Kidney (tissue), 14 donors: Measurements from ENCODE around the gene DEAF1. TPM values are rescaled to one million over a fixed set of nuclear protein-coding genes. Genes with fewer than 3 reads are reported as not detected.

Experiments used
- DNase-seq, 5 donors: peaks; one replicate each; pipeline ENCODE4 v3.0.0-alpha.2; 2013 to 2020
- FAIRE-seq: peaks from 2 replicates; lab custom pipeline; 2012; peaks lifted over from hg19 to GRCh38; lab: Jason Lieb, UNC
- H3K27ac ChIP-seq, 2 donors: one replicate each; pipeline ENCODE4 v1.7.0; 2013; ENCODE audit warnings: low read depth in 2 of 2, low read length in 2 of 2, inconsistent platforms in 1 of 2
- H3K27me3 ChIP-seq: one replicate; pipeline ENCODE4 v1.7.1; 2013; ENCODE audit warnings: low read length, inconsistent platforms; ENCODE audit not compliant: control insufficient read depth, insufficient read depth
- H3K36me3 ChIP-seq, 3 donors: one replicate each; pipeline versions ENCODE4 v1.7.0 to v1.7.1; 2013; ENCODE audit warnings: low read length in 3 of 3, control low read depth in 1 of 3, inconsistent platforms in 1 of 3; ENCODE audit not compliant: insufficient read depth in 3 of 3, control insufficient read depth in 2 of 3
- H3K4me1 ChIP-seq, 3 donors: one replicate each; pipeline versions ENCODE4 v1.7.0 to v1.7.1; 2013; ENCODE audit warnings: low read length in 3 of 3, inconsistent platforms in 1 of 3, low read depth in 1 of 3; ENCODE audit not compliant: control insufficient read depth in 2 of 3, insufficient read depth in 2 of 3
- H3K4me3 ChIP-seq, 3 donors: one replicate each; pipeline versions ENCODE4 v1.7.0 to v1.8.1; 2013; ENCODE audit warnings: low read length in 3 of 3, control low read depth in 1 of 3, inconsistent platforms in 1 of 3
- H3K9ac ChIP-seq, 3 donors: one replicate each; pipeline versions ENCODE4 v1.7.0 to v1.7.1; 2013; ENCODE audit warnings: low read length in 3 of 3, control low read depth in 1 of 3, inconsistent platforms in 1 of 3
- H3K9me3 ChIP-seq, 3 donors: one replicate each; pipeline versions ENCODE4 v1.7.0 to v1.7.1; 2013; ENCODE audit warnings: low read length in 3 of 3, control low read depth in 1 of 3, inconsistent platforms in 1 of 3; ENCODE audit not compliant: control insufficient read depth in 2 of 3, insufficient read depth in 1 of 3
- intact Hi-C: fragments of 100-400 bp; cut with DNase I; formaldehyde crosslinking; loops from one replicate; pipeline ENCODE4 v1.11.1; 2022
- polyA plus RNA-seq: library from polyadenylated mRNA; stranded (reverse); fragments of 350-450 nt; fragmentation: Illumina TruSeq; extraction: RNeasy Lipid Tissue Mini Kit (QIAGEN cat#74804); gene quantifications from one replicate; pipeline ENCODE4 v1.2.3, GENCODE V29; 2014; ENCODE audit warnings: low read depth, low replicate concordance; ENCODE audit not compliant: insufficient read depth
- total RNA-seq: library from RNA; stranded (reverse); fragmentation: NEBNext Ultra II Directional; extraction: Animal tissue kit (Norgen Biotek cat#: 25700); gene quantifications from one replicate; pipeline ENCODE4 v1.2.1, GENCODE V29; 2021
- TF ChIP-seq, protein P1 (sequence below): IDR thresholded peaks from 3 replicates; pipeline ENCODE4 v1.5.1; 2012; ENCODE audit warnings: mild to moderate bottlenecking, moderate library complexity, borderline replicate concordance; ENCODE audit not compliant: insufficient read depth; ENCODE audit errors: extremely low read depth
- donor health status: control.
- donor health status: control.
- donor health status: control.
- donor health status: control.
- donor health status: control.
- donor health status: DM: yes; HTN: yes; CAD: no.
- donor health status: Normal renal cell carcinoma (clear cell type).

The DEAF1 gene
- total and polyA plus RNA-seq, 2 donors from 2014 or later: 30.2 to 54.5 TPM

DNA sequence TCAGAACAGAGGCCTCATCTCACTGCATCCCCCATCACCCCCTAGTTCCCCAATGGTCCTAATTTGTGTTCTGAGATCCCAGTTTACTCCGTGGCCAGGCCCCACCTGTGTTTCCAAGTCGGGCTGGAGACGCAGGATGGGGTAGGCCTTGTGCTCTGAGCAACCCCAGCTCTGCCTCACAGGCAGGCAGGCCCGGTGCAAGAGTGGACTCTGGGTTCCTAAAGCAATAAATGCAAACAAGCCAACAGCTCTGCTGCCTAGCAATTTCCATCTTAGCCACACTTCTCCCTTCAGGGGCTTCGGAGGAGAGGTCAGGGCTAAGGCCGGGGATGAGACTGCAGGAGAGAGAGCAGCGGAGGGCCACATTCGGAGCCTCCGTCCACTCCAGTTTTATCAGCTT, 8.5 kb upstream of the DEAF1 start:
- H3K27me3 ChIP-seq: no peaks in the 10 kb centered on the region
- H3K27ac ChIP-seq: peak overlapping the region; percentile 44 to 61
- H3K4me1 ChIP-seq: peaks cover 0 to 41% (median 20%) of the 10 kb centered on the region in 3 donors
- intact Hi-C loops: no loop called here
- H3K4me3 ChIP-seq: no peak overlapping the region
- no peaks in the 10 kb centered on the region for H3K9me3 ChIP-seq
- peaks cover 0 to 2% (median 0%) of the 10 kb centered on the region in 3 donors for H3K36me3 ChIP-seq
- peak overlapping the region in 1 of 3 donors; percentile 17 for H3K9ac ChIP-seq
- FAIRE-seq: no peak
- TF ChIP-seq, protein P1, sequence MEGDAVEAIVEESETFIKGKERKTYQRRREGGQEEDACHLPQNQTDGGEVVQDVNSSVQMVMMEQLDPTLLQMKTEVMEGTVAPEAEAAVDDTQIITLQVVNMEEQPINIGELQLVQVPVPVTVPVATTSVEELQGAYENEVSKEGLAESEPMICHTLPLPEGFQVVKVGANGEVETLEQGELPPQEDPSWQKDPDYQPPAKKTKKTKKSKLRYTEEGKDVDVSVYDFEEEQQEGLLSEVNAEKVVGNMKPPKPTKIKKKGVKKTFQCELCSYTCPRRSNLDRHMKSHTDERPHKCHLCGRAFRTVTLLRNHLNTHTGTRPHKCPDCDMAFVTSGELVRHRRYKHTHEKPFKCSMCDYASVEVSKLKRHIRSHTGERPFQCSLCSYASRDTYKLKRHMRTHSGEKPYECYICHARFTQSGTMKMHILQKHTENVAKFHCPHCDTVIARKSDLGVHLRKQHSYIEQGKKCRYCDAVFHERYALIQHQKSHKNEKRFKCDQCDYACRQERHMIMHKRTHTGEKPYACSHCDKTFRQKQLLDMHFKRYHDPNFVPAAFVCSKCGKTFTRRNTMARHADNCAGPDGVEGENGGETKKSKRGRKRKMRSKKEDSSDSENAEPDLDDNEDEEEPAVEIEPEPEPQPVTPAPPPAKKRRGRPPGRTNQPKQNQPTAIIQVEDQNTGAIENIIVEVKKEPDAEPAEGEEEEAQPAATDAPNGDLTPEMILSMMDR: no peak
- DNase-seq: no peak

GRCh38 chr11:702462-703461, 7.7 kb upstream of the DEAF1 start:
- Histone ChIP-seq H3K4me3 (no peak overlapping the region), H3K36me3 (peaks cover 0 to 2% (median 0%) of the 10 kb centered on the region in 3 donors), H3K27ac (peak overlapping the region; percentile 44 to 61), H3K9me3 (no peaks in the 10 kb centered on the region), H3K27me3 (no peaks in the 10 kb centered on the region), H3K4me1 (peaks cover 0 to 35% (median 16%) of the 10 kb centered on the region in 3 donors), H3K9ac (peak overlapping the region in 1 of 3 donors; percentile 46)
- intact Hi-C loops: no loop called here
- FAIRE-seq (no peak), DNase-seq (peak in 1 of 5 donors; percentile 89)
- TF ChIP-seq, protein P1: no peak

- Histone ChIP-seq H3K9me3 (no peaks in the 10 kb centered on the region), H3K4me3 (no peak overlapping the region), H3K36me3 (peaks cover 0 to 2% (median 0%) of the 10 kb centered on the region in 3 donors), H3K4me1 (peaks cover 0 to 34% (median 17%) of the 10 kb centered on the region in 3 donors), H3K27me3 (no peaks in the 10 kb centered on the region), H3K9ac (no peak overlapping the region), H3K27ac (no peak overlapping the region)
- FAIRE-seq (no peak), DNase-seq (no peak)
- TF ChIP-seq, protein P1: no peak
- intact Hi-C loops: no loop called here
Observed at GRCh38 chr11:701741-702461, 6.9 kb upstream of the DEAF1 start.
